Upper lobe of left lung (tissue), 6 donors: ENCODE results near the gene PCYT2. TPM values are rescaled to one million over a fixed set of nuclear protein-coding genes. Genes with fewer than 3 reads are reported as not detected.

Source experiments
- ATAC-seq, 2 donors: fragments of 200-7000 bp; cut with Tn5 transposase; one replicate each; pipeline ENCODE4 v1.9.1; 2022; ENCODE audit warnings: mild to moderate bottlenecking in 2 of 2, moderate library complexity in 2 of 2; ENCODE audit not compliant: low FRiP score in 2 of 2
- DNase-seq, 2 donors: peaks; one replicate each; pipeline ENCODE4 v3.0.0-alpha.2; 2019 to 2020
- H3K27ac ChIP-seq, 4 donors: fragments of 200-600 bp; sonication (generic); one replicate each; pipeline ENCODE4 v1.5.1; 2016 to 2019
- H3K27me3 ChIP-seq, 4 donors: fragments of 200-600 bp; sonication (generic); one replicate each; pipeline ENCODE4 v1.5.1; 2017 to 2019
- H3K36me3 ChIP-seq, 4 donors: fragments of 200-600 bp; sonication (generic); one replicate each; pipeline ENCODE4 v1.5.1; 2016 to 2019
- H3K4me1 ChIP-seq, 4 donors: fragments of 200-600 bp; sonication (generic); one replicate each; pipeline ENCODE4 v1.5.1; 2018 to 2019
- H3K4me3 ChIP-seq, 4 donors: fragments of 200-600 bp; sonication (generic); one replicate each; pipeline ENCODE4 v1.5.1; 2017 to 2019; ENCODE audit warnings: mild to moderate bottlenecking in 2 of 4, moderate library complexity in 1 of 4
- H3K9me3 ChIP-seq, 4 donors: fragments of 200-600 bp; sonication (generic); one replicate each; pipeline ENCODE4 v1.5.1; 2018 to 2019
- CTCF ChIP-seq, 6 experiments: fragments of 450-650 bp in 4 of 6; fragments of 200-600 bp in 2 of 6; sonication (generic) in 2 of 6; IDR thresholded peaks; one replicate each; pipeline ENCODE4 v1.5.1; 2016 to 2019; ENCODE audit warnings: antibody characterized with exemption in 6 of 6
- EP300 ChIP-seq, 4 donors: sonication (generic); formaldehyde crosslinking; IDR thresholded peaks; one replicate each; pipeline ENCODE4 v1.5.1; 2017; ENCODE audit warnings: antibody characterized with exemption in 4 of 4, control low read depth in 2 of 4
- POLR2A ChIP-seq, 4 donors: fragments of 450-650 bp; IDR thresholded peaks; one replicate each; pipeline ENCODE4 v1.5.1; 2016 to 2017; ENCODE audit warnings: antibody characterized with exemption in 4 of 4, mild to moderate bottlenecking in 2 of 4
- POLR2AphosphoS5 ChIP-seq, 2 donors: sonication (generic); formaldehyde crosslinking; IDR thresholded peaks; one replicate each; pipeline ENCODE4 v1.5.1; 2017; ENCODE audit warnings: antibody characterized with exemption in 2 of 2
- WGBS, 2 donors: methylation state at CpG; one replicate each; pipeline ENCODE4 v1.1.5; 2017 to 2018; 5-methylcytosine and 5-hydroxymethylcytosine counted together
- total RNA-seq, 6 donors: library from RNA; depleted of rRNA in 4 of 6; stranded (reverse); fragments of >200 nt in 4 of 6; gene quantifications; one replicate each; pipeline versions ENCODE4 v1.1.0 to v1.2.1, GENCODE V29; 2016 to 2021
- donor health status: DM: no; HTN: no; CAD: no; lungs with moderate emphysema.
- donor health status: DM: no; HTN: yes; CAD: no; lungs with severe emphysema.

Gene PCYT2
- total RNA-seq, 6 donors from 2014 or later, result 29.1 to 63.1 (median 52.2) TPM

GRCh38 chr17:81865358-81865732, 45.9 kb downstream of the PCYT2 start:
- ATAC-seq (no peak), DNase-seq (peak in 1 of 2 donors; percentile 49)
- peaks cover 43 to 76% (median 47%) of the 10 kb centered on the region in 4 donors for H3K4me1 ChIP-seq
- H3K36me3 ChIP-seq, result peaks cover 14 to 66% (median 34%) of the 10 kb centered on the region in 4 donors
- no peak overlapping the region for H3K4me3 ChIP-seq
- no peak for TF ChIP-seq POLR2AphosphoS5 (IDR thresholded peaks at IDR 0.05)
- TF ChIP-seq POLR2A (IDR thresholded peaks at IDR 0.05), result no peak
- TF ChIP-seq EP300 (IDR thresholded peaks at IDR 0.05), result no peak
- WGBS, 2 donors, result 94 to 95% methylated on average over 8 of the region's 8 CpGs
- H3K9me3 ChIP-seq, result no peaks in the 10 kb centered on the region
- no peak overlapping the region for H3K27ac ChIP-seq
- no peaks in the 10 kb centered on the region for H3K27me3 ChIP-seq

GRCh38 chr17:81863833-81864768, 47.1 kb downstream of the PCYT2 start:
- Histone ChIP-seq H3K27me3 (no peaks in the 10 kb centered on the region), H3K9me3 (no peaks in the 10 kb centered on the region), H3K4me3 (no peak overlapping the region), H3K27ac (no peak overlapping the region), H3K4me1 (peaks cover 37 to 70% (median 40%) of the 10 kb centered on the region in 4 donors), H3K36me3 (peaks cover 8 to 54% (median 26%) of the 10 kb centered on the region in 4 donors)
- ATAC-seq (no peak), DNase-seq (no peak)
- TF ChIP-seq EP300 (IDR thresholded peaks at IDR 0.05) (no peak), POLR2AphosphoS5 (IDR thresholded peaks at IDR 0.05) (no peak), CTCF (IDR thresholded peaks at IDR 0.05) (no peak), POLR2A (IDR thresholded peaks at IDR 0.05) (no peak)
- WGBS, 2 donors, result 65 to 84% methylated on average over 4 to 9 of the region's 9 CpGs

- no peaks in the 10 kb centered on the region for H3K9me3 ChIP-seq
- 77 to 79% methylated on average over 6 of the region's 6 CpGs for WGBS, 2 donors
- no peaks in the 10 kb centered on the region for H3K27me3 ChIP-seq
- H3K27ac ChIP-seq, result peak overlapping the region in 1 of 4 donors; percentile 33
- ATAC-seq (no peak), DNase-seq (no peak)
- no peak for TF ChIP-seq POLR2AphosphoS5 (IDR thresholded peaks at IDR 0.05)
- TF ChIP-seq CTCF (IDR thresholded peaks at IDR 0.05), result no peak
- TF ChIP-seq EP300 (IDR thresholded peaks at IDR 0.05), result no peak
- TF ChIP-seq POLR2A (IDR thresholded peaks at IDR 0.05), result no peak
- H3K36me3 ChIP-seq, result peaks cover under 1 to 54% (median 24%) of the 10 kb centered on the region in 4 donors
- H3K4me3 ChIP-seq, result no peak overlapping the region
- H3K4me1 ChIP-seq, result peaks cover 37 to 70% (median 42%) of the 10 kb centered on the region in 4 donors
These were observed 48.0 kb downstream of the PCYT2 start for GRCh38 chr17:81863123-81863675.

- Histone ChIP-seq H3K4me3 (peak overlapping the region; percentile 65 to 97 (median 91)), H3K27ac (peak overlapping the region; percentile 93 to 98 (median 96)), H3K27me3 (no peaks in the 10 kb centered on the region), H3K4me1 (peaks cover 36 to 64% (median 38%) of the 10 kb centered on the region in 4 donors), H3K9me3 (no peaks in the 10 kb centered on the region), H3K36me3 (peaks cover 0 to 56% (median 24%) of the 10 kb centered on the region in 4 donors)
- peak; percentile 99 to 100 for DNase-seq
- ATAC-seq, result peak; percentile 95 to 99
- WGBS, 2 donors, result 0% methylated on average over 55 of the region's 74 CpGs; no CpG with 5 or more reads in 1 of the 2 donors
- peak in 1 of 4 donors; percentile 82 for TF ChIP-seq EP300 (IDR thresholded peaks at IDR 0.05)
- TF ChIP-seq CTCF (IDR thresholded peaks at IDR 0.05), result peak in 3 of 6 experiments; percentile 44 to 52 (median 48)
- peak; percentile 86 to 98 (median 90) for TF ChIP-seq POLR2A (IDR thresholded peaks at IDR 0.05)
- TF ChIP-seq POLR2AphosphoS5 (IDR thresholded peaks at IDR 0.05), result peak; percentile 99 to 100
These were observed 50.2 kb downstream of the PCYT2 start for GRCh38 chr17:81860756-81861568.
